ENCODE results near the gene HOXB1.

Gene HOXB1

DNA sequence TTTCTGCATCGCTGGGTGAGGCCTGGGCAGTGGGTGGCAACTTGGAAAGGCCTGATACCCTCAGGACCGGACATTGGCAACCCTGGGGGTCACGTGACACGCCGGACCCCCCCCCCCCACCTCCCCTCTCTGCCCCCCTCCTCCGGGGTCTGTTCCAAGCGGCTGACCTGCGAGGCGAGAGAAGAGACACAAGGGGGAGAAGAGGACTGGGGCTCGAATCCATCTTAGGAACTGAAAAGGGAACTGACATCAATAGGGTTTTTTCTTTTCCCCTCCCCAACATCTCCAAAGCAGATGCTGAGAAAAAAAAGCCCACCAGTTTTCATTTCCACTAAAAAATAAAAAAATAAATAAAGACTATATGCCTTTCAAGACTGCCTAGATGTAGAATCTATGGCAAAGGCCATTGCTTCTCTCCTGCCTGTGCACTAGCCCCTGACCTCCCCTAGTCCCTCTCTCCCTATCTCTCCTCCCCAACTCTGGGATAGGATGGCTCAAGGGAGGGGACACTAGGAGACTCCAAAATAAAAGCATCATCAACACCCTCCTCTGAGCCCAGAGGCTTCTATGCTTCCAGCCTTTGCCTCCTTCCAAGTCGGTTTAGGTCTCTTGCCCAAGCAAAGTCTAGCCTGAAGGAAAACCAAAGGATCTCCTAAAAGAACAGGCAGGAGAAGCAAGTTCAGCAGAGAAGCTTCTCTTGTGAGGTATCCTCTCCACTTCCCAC, 21.8 kb upstream of the HOXB1 start:
- no peak overlapping the region for H3K27ac ChIP-seq (ENCODE audit: low read depth, low read length)
- H3K4me1 ChIP-seq (ENCODE audit: control insufficient read depth, insufficient read depth, low read length): peaks cover 33% of the 10 kb centered on the region
- H3K27me3 ChIP-seq (ENCODE audit: control insufficient read depth, insufficient read depth, low read length): peaks cover 100% of the 10 kb centered on the region
- no peaks in the 10 kb centered on the region for H3K9me3 ChIP-seq (ENCODE audit: control insufficient read depth, insufficient read depth, low read length)
- no peak overlapping the region for H3K4me3 ChIP-seq (ENCODE audit: low read depth, low read length)
- no peak overlapping the region for H3K9ac ChIP-seq (ENCODE audit: low read depth, low read length)
- H3K36me3 ChIP-seq (ENCODE audit: control insufficient read depth, insufficient read depth, low read length): no peaks in the 10 kb centered on the region

DNA sequence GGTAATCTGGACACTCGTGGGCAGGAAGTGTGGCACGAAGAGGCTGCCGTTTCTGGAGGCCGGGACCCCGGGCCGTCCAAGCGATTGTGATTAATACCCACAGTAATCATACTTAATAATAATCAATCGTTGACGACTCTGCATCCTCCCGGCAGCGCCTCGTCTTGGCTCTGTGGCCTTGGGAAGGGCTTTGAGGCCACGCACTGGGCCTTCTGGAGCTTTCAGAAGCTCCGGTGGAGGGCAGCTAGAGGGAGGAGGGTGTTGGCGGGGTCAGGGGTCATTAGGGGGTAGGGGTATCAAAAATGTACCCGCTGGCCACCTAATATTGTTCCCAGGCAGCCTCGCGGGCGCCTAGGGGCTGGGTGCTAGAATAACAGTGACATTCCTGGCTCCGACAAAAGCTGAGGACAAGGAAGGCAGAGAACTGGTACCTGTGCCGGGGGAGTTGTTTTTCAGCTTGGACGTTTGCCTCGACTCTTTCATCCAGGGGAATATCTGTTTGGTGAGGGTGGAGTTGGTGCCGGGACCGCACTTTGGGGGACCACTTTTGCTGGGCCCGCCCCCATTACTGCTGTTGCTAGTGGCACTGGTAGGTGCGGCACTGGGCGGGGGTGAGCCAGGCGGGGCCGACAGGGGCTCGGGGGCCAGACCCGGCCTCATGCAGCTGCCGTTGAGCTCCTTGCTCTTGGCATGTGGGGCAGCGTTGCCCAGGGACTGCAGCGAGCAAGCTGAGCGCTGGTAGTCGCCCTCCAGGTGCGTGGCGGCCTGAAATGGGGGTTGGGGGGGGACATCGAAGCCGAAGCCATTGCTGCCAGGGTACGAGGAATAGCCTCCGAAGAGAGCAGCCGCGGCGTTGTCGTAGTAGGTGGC, 21.0 kb upstream of the HOXB1 start:
- Histone ChIP-seq H3K9ac (ENCODE audit: low read depth, low read length) (no peak overlapping the region), H3K9me3 (ENCODE audit: control insufficient read depth, insufficient read depth, low read length) (no peaks in the 10 kb centered on the region), H3K4me3 (ENCODE audit: low read depth, low read length) (no peak overlapping the region), H3K27ac (ENCODE audit: low read depth, low read length) (no peak overlapping the region), H3K4me1 (ENCODE audit: control insufficient read depth, insufficient read depth, low read length) (peaks cover 41% of the 10 kb centered on the region), H3K36me3 (ENCODE audit: control insufficient read depth, insufficient read depth, low read length) (no peaks in the 10 kb centered on the region), H3K27me3 (ENCODE audit: control insufficient read depth, insufficient read depth, low read length) (peaks cover 100% of the 10 kb centered on the region)

DNA sequence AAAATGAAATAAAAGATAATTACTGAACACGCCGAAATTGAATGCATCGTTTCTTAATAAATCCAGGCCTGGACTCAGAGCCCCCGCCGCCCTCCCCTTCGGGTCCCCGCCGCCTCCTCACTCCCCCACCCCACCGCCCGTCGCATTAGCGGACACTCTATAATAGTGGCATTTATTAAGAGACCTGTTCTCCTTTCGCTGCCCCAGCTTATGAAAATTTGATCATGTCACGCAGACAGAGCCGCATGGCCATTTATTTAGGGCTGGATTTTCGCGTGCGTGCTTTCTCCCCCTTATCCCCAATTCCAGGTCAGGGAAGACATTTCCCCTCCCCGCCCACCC, 20.4 kb upstream of the HOXB1 start:
- Histone ChIP-seq H3K9ac (ENCODE audit: low read depth, low read length) (no peak overlapping the region), H3K4me1 (ENCODE audit: control insufficient read depth, insufficient read depth, low read length) (peaks cover 46% of the 10 kb centered on the region), H3K27ac (ENCODE audit: low read depth, low read length) (no peak overlapping the region), H3K4me3 (ENCODE audit: low read depth, low read length) (no peak overlapping the region), H3K9me3 (ENCODE audit: control insufficient read depth, insufficient read depth, low read length) (no peaks in the 10 kb centered on the region), H3K36me3 (ENCODE audit: control insufficient read depth, insufficient read depth, low read length) (no peaks in the 10 kb centered on the region), H3K27me3 (ENCODE audit: control insufficient read depth, insufficient read depth, low read length) (peaks cover 100% of the 10 kb centered on the region)

- Histone ChIP-seq H3K4me3 (ENCODE audit: low read depth, low read length) (0 out of 2 replicates have a peak overlapping the region, but pooled peaks have one; percentile 19), H3K4me1 (ENCODE audit: control insufficient read depth, insufficient read depth, low read length) (peaks cover 46% of the 10 kb centered on the region), H3K9ac (ENCODE audit: low read depth, low read length) (no peak overlapping the region), H3K9me3 (ENCODE audit: control insufficient read depth, insufficient read depth, low read length) (no peaks in the 10 kb centered on the region), H3K27me3 (ENCODE audit: control insufficient read depth, insufficient read depth, low read length) (peaks cover 100% of the 10 kb centered on the region), H3K27ac (ENCODE audit: low read depth, low read length) (no peak overlapping the region), H3K36me3 (ENCODE audit: control insufficient read depth, insufficient read depth, low read length) (no peaks in the 10 kb centered on the region)
Measured at GRCh38 chr17:48550502-48551213, 19.8 kb upstream of the HOXB1 start.

- H3K27ac ChIP-seq (ENCODE audit: low read depth, low read length): no peak overlapping the region
- peaks cover 46% of the 10 kb centered on the region for H3K4me1 ChIP-seq (ENCODE audit: control insufficient read depth, insufficient read depth, low read length)
- no peak overlapping the region for H3K9ac ChIP-seq (ENCODE audit: low read depth, low read length)
- H3K27me3 ChIP-seq (ENCODE audit: control insufficient read depth, insufficient read depth, low read length): peaks cover 100% of the 10 kb centered on the region
- no peaks in the 10 kb centered on the region for H3K9me3 ChIP-seq (ENCODE audit: control insufficient read depth, insufficient read depth, low read length)
- no peaks in the 10 kb centered on the region for H3K36me3 ChIP-seq (ENCODE audit: control insufficient read depth, insufficient read depth, low read length)
- H3K4me3 ChIP-seq (ENCODE audit: low read depth, low read length): 0 out of 2 replicates have a peak overlapping the region, but pooled peaks have one; percentile 19
Measured at GRCh38 chr17:48549914-48550501, 19.2 kb upstream of the HOXB1 start.

GRCh38 chr17:48549281-48549630, 18.4 kb upstream of the HOXB1 start:
- H3K27me3 ChIP-seq (ENCODE audit: control insufficient read depth, insufficient read depth, low read length): peaks cover 100% of the 10 kb centered on the region
- H3K4me1 ChIP-seq (ENCODE audit: control insufficient read depth, insufficient read depth, low read length): peaks cover 42% of the 10 kb centered on the region
- no peak overlapping the region for H3K9ac ChIP-seq (ENCODE audit: low read depth, low read length)
- H3K9me3 ChIP-seq (ENCODE audit: control insufficient read depth, insufficient read depth, low read length): no peaks in the 10 kb centered on the region
- no peaks in the 10 kb centered on the region for H3K36me3 ChIP-seq (ENCODE audit: control insufficient read depth, insufficient read depth, low read length)
- no peak overlapping the region for H3K27ac ChIP-seq (ENCODE audit: low read depth, low read length)
- H3K4me3 ChIP-seq (ENCODE audit: low read depth, low read length): no peak overlapping the region

DNA sequence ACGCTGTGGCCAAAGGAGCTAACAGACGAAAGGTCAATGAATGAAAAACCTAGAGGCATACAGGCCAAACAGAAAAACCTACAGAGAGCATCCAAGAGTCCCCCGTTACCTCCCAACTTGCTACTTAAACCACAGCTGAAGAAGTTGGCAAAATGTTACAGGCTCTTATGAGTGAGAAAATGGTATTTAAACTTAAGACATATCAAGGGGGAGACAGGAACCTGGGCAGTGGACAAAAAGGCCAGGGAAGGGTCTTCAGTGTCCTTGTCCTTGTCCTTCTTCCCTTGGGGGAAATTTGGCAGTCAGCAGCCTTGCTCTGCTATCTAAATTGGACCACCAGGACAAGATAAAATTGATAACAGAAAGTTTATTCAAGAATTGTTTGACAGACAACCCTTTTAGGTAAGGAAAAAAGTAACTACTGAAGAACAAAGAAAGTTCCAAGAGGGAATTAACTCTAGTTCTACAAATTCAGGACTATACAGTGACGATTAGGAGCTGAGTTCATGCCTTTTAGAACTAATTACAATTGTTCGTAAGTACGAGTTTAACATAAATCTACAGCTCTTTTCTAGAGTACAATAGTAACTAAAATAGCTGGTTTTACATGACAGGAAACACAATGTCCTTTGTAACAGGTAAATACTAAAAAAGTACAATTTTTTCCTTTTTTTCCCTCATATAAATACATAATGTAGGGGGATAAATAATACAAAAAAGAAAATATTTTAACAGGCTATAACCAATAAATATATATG, 17.9 kb upstream of the HOXB1 start:
- Histone ChIP-seq H3K4me1 (ENCODE audit: control insufficient read depth, insufficient read depth, low read length) (peaks cover 42% of the 10 kb centered on the region), H3K36me3 (ENCODE audit: control insufficient read depth, insufficient read depth, low read length) (no peaks in the 10 kb centered on the region), H3K9me3 (ENCODE audit: control insufficient read depth, insufficient read depth, low read length) (no peaks in the 10 kb centered on the region), H3K9ac (ENCODE audit: low read depth, low read length) (no peak overlapping the region), H3K27ac (ENCODE audit: low read depth, low read length) (no peak overlapping the region), H3K27me3 (ENCODE audit: control insufficient read depth, insufficient read depth, low read length) (peaks cover 100% of the 10 kb centered on the region), H3K4me3 (ENCODE audit: low read depth, low read length) (no peak overlapping the region)

GRCh38 chr17:48547808-48548522, 17.2 kb upstream of the HOXB1 start:
- peak overlapping the region; percentile 36 for H3K4me3 ChIP-seq (ENCODE audit: low read depth, low read length)
- H3K36me3 ChIP-seq (ENCODE audit: control insufficient read depth, insufficient read depth, low read length): no peaks in the 10 kb centered on the region
- no peak overlapping the region for H3K27ac ChIP-seq (ENCODE audit: low read depth, low read length)
- no peak overlapping the region for H3K9ac ChIP-seq (ENCODE audit: low read depth, low read length)
- H3K9me3 ChIP-seq (ENCODE audit: control insufficient read depth, insufficient read depth, low read length): no peaks in the 10 kb centered on the region
- peaks cover 100% of the 10 kb centered on the region for H3K27me3 ChIP-seq (ENCODE audit: control insufficient read depth, insufficient read depth, low read length)
- peaks cover 43% of the 10 kb centered on the region for H3K4me1 ChIP-seq (ENCODE audit: control insufficient read depth, insufficient read depth, low read length)

DNA sequence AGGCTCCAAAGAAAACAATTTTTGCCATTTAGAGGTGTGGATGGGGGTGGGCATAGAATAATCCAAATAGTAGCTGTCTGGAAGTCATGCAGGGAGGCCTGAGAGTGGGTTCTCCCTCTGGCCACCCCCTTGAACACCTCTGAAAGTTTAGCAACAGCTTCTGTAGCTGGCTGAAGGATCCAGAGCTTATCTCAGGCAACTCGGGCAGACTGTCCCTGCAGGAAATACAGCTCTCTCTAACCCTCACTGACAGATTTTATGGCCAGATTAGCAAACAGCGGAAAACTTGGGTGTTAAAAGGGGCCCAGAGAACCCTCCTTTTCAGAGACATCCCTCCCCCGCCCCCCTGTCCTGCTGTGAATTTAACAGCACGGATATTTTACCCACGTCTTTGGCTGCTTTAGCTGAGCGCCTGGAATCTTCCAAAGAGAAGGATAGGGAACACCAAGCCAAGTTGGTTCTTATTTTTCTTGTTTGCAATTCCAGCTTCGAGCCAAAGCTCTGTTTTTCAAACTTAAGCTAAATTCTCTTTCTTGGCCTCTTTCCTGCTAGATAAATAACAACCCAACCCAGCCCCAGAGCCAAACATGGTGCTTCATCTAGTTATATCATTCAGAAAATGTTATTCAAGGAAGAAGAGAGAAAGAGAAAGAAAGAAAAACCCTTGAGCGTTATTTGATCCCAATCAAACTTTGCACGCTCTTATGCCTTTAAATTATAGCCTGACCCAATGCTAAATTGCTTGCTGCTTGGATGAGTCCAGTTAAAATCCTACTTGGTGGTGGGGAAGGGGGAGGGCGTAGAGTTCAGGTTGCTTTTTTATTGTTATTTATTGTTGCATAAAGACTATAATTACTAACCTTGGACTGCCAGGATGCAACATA, 16.4 kb upstream of the HOXB1 start:
- no peaks in the 10 kb centered on the region for H3K36me3 ChIP-seq (ENCODE audit: control insufficient read depth, insufficient read depth, low read length)
- no peaks in the 10 kb centered on the region for H3K9me3 ChIP-seq (ENCODE audit: control insufficient read depth, insufficient read depth, low read length)
- H3K4me3 ChIP-seq (ENCODE audit: low read depth, low read length): peak overlapping the region; percentile 16; the same call in 1 of the 2 replicates
- H3K9ac ChIP-seq (ENCODE audit: low read depth, low read length): no peak overlapping the region
- peaks cover 50% of the 10 kb centered on the region for H3K4me1 ChIP-seq (ENCODE audit: control insufficient read depth, insufficient read depth, low read length)
- H3K27ac ChIP-seq (ENCODE audit: low read depth, low read length): no peak overlapping the region
- H3K27me3 ChIP-seq (ENCODE audit: control insufficient read depth, insufficient read depth, low read length): peaks cover 100% of the 10 kb centered on the region

Data from HUES48 (cell line).